ENCODE results near the gene ZNF136. TPM values are rescaled to one million over a fixed set of nuclear protein-coding genes. Genes with fewer than 3 reads are reported as not detected.
A peak's percentile ranks its signal among the peaks of the same experiment; 100 is the strongest.

Gene ZNF136
- total RNA-seq, 1 donor from 2014 or later, result 5.6 TPM

GRCh38 chr19:12145348-12145747 lies 17.5 kb upstream of the ZNF136 start:
- no peak for TF ChIP-seq CTCF (IDR thresholded peaks at IDR 0.05; ENCODE audit: borderline replicate concordance)
- DNase-seq, result no peak
- Histone ChIP-seq H3K27me3 (ENCODE audit: low read depth) (no peaks in the 10 kb centered on the region), H3K4me1 (peaks cover 11% of the 10 kb centered on the region), H3K9me3 (replicated peaks) (peaks cover 16% of the 10 kb centered on the region), H3K36me3 (peaks cover 54% of the 10 kb centered on the region), H3K27ac (replicated peaks) (no peak overlapping the region), H3K4me3 (no peak overlapping the region)
- intact Hi-C loops (cut with micrococcal nuclease), result no loop called here

- Histone ChIP-seq H3K4me1 (peaks cover 25% of the 10 kb centered on the region), H3K27me3 (ENCODE audit: low read depth) (no peaks in the 10 kb centered on the region), H3K27ac (replicated peaks) (peak overlapping the region; percentile 87), H3K4me3 (peak overlapping the region; percentile 89), H3K36me3 (peaks cover 25% of the 10 kb centered on the region), H3K9me3 (replicated peaks) (no peaks in the 10 kb centered on the region)
- DNase-seq, result no peak
- intact Hi-C loops (cut with micrococcal nuclease), result no loop called here
- TF ChIP-seq CTCF (IDR thresholded peaks at IDR 0.05; ENCODE audit: borderline replicate concordance), result no peak
Measured at GRCh38 chr19:12155324-12155860, 7.5 kb upstream of the ZNF136 start.

GRCh38 chr19:12156223-12157058 lies 6.5 kb upstream of the ZNF136 start, which contains the start of gene ZNF625:
Gene ZNF625, minus strand, starts transcription at chr19:12156734. Its CDS starts 176 bp downstream, at chr19:12156558.
- TF ChIP-seq CTCF (IDR thresholded peaks at IDR 0.05; ENCODE audit: borderline replicate concordance), result no peak
- Histone ChIP-seq H3K27ac (replicated peaks) (peak within 1 kb of the TSS; percentile 87), H3K4me1 (peaks cover 25% of the 10 kb centered on the region), H3K9me3 (replicated peaks) (no peaks in the 10 kb centered on the region), H3K4me3 (peak within 1 kb of the TSS; percentile 89), H3K27me3 (ENCODE audit: low read depth) (no peaks in the 10 kb centered on the region), H3K36me3 (peaks cover 15% of the 10 kb centered on the region)
- DNase-seq, result peak; percentile 91
- intact Hi-C loops (cut with micrococcal nuclease), result no loop called here

GRCh38 chr19:12159773-12160414 lies 3.0 kb upstream of the ZNF136 start:
- no peak for TF ChIP-seq CTCF (IDR thresholded peaks at IDR 0.05; ENCODE audit: borderline replicate concordance)
- Histone ChIP-seq H3K36me3 (peaks cover 3% of the 10 kb centered on the region), H3K4me3 (no peak overlapping the region), H3K9me3 (replicated peaks) (no peaks in the 10 kb centered on the region), H3K27me3 (ENCODE audit: low read depth) (no peaks in the 10 kb centered on the region), H3K4me1 (peaks cover 53% of the 10 kb centered on the region), H3K27ac (replicated peaks) (no peak overlapping the region)
- intact Hi-C loops (cut with micrococcal nuclease), result no loop called here
- no peak for DNase-seq

GRCh38 chr19:12162513-12162881 lies 399 bp upstream of the ZNF136 start:
- Histone ChIP-seq H3K27ac (replicated peaks) (peak overlapping the region; percentile 97), H3K4me3 (peak overlapping the region; percentile 98), H3K9me3 (replicated peaks) (no peaks in the 10 kb centered on the region), H3K4me1 (peaks cover 54% of the 10 kb centered on the region), H3K36me3 (peaks cover 7% of the 10 kb centered on the region), H3K27me3 (ENCODE audit: low read depth) (no peaks in the 10 kb centered on the region)
- intact Hi-C loops (cut with micrococcal nuclease), result no loop called here
- no peak for DNase-seq
- TF ChIP-seq CTCF (IDR thresholded peaks at IDR 0.05; ENCODE audit: borderline replicate concordance), result no peak
